B cell (primary cell): ENCODE data around the gene HSD17B14.

Experiments used
- EZH2 ChIP-seq: IDR thresholded peaks from 2 replicates; pipeline ENCODE4 v1.6.1; 2012; ENCODE audit warnings: borderline replicate concordance, low read depth, mild to moderate bottlenecking, moderate library complexity, low read length; ENCODE audit not compliant: insufficient read depth, poor library complexity, severe bottlenecking
- TF ChIP-seq, protein P1 (sequence below): fragments of 200-600 bp; IDR thresholded peaks from one replicate; pipeline ENCODE4 v1.8.0; 2022; ENCODE audit warnings: antibody characterized with exemption, mild to moderate bottlenecking

DNA sequence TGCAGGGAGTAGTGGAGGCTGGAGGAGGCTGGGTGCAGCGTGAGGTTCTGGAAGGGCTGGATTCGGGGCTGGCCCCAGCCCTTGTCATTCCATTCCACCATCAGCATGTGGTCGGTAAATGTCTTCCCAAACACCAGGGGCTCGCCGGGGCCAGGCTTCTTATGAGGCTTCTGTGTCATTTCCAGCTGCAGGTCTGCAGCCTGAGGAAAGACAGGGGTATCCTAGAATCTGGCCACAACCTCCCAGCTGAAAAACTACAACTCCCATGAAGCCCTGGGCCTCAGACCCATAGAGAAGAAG is 29.8 kb downstream of the HSD17B14 start:
- TF ChIP-seq, protein P1, sequence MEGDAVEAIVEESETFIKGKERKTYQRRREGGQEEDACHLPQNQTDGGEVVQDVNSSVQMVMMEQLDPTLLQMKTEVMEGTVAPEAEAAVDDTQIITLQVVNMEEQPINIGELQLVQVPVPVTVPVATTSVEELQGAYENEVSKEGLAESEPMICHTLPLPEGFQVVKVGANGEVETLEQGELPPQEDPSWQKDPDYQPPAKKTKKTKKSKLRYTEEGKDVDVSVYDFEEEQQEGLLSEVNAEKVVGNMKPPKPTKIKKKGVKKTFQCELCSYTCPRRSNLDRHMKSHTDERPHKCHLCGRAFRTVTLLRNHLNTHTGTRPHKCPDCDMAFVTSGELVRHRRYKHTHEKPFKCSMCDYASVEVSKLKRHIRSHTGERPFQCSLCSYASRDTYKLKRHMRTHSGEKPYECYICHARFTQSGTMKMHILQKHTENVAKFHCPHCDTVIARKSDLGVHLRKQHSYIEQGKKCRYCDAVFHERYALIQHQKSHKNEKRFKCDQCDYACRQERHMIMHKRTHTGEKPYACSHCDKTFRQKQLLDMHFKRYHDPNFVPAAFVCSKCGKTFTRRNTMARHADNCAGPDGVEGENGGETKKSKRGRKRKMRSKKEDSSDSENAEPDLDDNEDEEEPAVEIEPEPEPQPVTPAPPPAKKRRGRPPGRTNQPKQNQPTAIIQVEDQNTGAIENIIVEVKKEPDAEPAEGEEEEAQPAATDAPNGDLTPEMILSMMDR, result no peak
- no peak for TF ChIP-seq EZH2
